Testis (tissue), 3 donors: ENCODE results near the gene SLC9A9. TPM values are rescaled to one million over a fixed set of nuclear protein-coding genes. Genes with fewer than 3 reads are reported as not detected.

Experiments used
- DNase-seq: peaks from one replicate; pipeline ENCODE4 v3.0.0-alpha.2; 2019
- H3K27ac ChIP-seq, 2 donors: fragments of 200-600 bp; sonication (generic); one replicate each; pipeline ENCODE4 v1.5.1; 2019
- H3K27me3 ChIP-seq: fragments of 200-600 bp; sonication (generic); one replicate; pipeline ENCODE4 v1.5.1; 2019
- H3K36me3 ChIP-seq: fragments of 200-600 bp; sonication (generic); one replicate; pipeline ENCODE4 v1.5.1; 2017; ENCODE audit warnings: low read depth; ENCODE audit errors: missing control alignments
- H3K4me1 ChIP-seq: fragments of 200-600 bp; sonication (generic); one replicate; pipeline ENCODE4 v1.5.1; 2019
- H3K4me3 ChIP-seq, 2 donors: fragments of 200-600 bp; sonication (generic); one replicate each; pipeline ENCODE4 v1.5.1; 2017 to 2019
- H3K9me3 ChIP-seq: fragments of 200-600 bp; sonication (generic); one replicate; pipeline ENCODE4 v1.5.1; 2017
- CTCF ChIP-seq, 3 experiments: fragments of 450-650 bp in 2 of 3; fragments of 200-600 bp in 1 of 3; sonication (generic) in 1 of 3; IDR thresholded peaks; one replicate each; pipeline ENCODE4 v1.5.1; 2016 to 2019; ENCODE audit warnings: antibody characterized with exemption in 3 of 3, mild to moderate bottlenecking in 2 of 3, moderate library complexity in 1 of 3
- POLR2A ChIP-seq: fragments of 450-650 bp; IDR thresholded peaks from one replicate; pipeline ENCODE4 v1.6.1; 2017; ENCODE audit warnings: antibody characterized with exemption, mild to moderate bottlenecking, moderate library complexity
- WGBS, 2 donors: methylation state at CpG; one replicate each; pipeline ENCODE4 v1.1.5; 2018; 5-methylcytosine and 5-hydroxymethylcytosine counted together
- intact Hi-C: fragments of 100-400 bp; cut with DNase I; formaldehyde crosslinking; loops from one replicate; pipeline ENCODE4 v1.15.1; 2023; ENCODE audit warnings: low total_unique reads
- polyA plus RNA-seq: library from polyadenylated mRNA; stranded (reverse); fragments of 350-450 nt; fragmentation: Illumina TruSeq; extraction: RNeasy Lipid Tissue Mini Kit (QIAGEN cat#74804); gene quantifications from one replicate; pipeline ENCODE4 v1.2.3, GENCODE V29; 2014; ENCODE audit warnings: low read depth, low replicate concordance; ENCODE audit not compliant: insufficient read depth
- total RNA-seq, 2 donors: library from RNA; depleted of rRNA; stranded (reverse); fragments of >200 nt; gene quantifications; one replicate each; pipeline ENCODE4 v1.2.3, GENCODE V29; 2016

The SLC9A9 gene
- total and polyA plus RNA-seq, 3 donors from 2014 or later: 2.7 to 6.6 (median 4.3) TPM

- H3K9me3 ChIP-seq: no peaks in the 10 kb centered on the region
- no peaks in the 10 kb centered on the region for H3K4me1 ChIP-seq
- WGBS, 2 donors: 84 to 93% methylated on average over 1 of the region's 1 CpG
- intact Hi-C loops: no loop called here
- no peaks in the 10 kb centered on the region for H3K27me3 ChIP-seq
- H3K27ac ChIP-seq: no peak overlapping the region
- TF ChIP-seq CTCF (IDR thresholded peaks at IDR 0.05) (no peak), POLR2A (no peak)
- DNase-seq: no peak
- no peaks in the 10 kb centered on the region for H3K36me3 ChIP-seq
- H3K4me3 ChIP-seq: no peak overlapping the region
Observed at GRCh38 chr3:143837076-143837475, 11.2 kb downstream of the SLC9A9 start.

GRCh38 chr3:143835312-143835711, 13.0 kb downstream of the SLC9A9 start:
- Histone ChIP-seq H3K36me3 (no peaks in the 10 kb centered on the region), H3K27me3 (no peaks in the 10 kb centered on the region), H3K27ac (no peak overlapping the region), H3K9me3 (no peaks in the 10 kb centered on the region), H3K4me1 (peaks cover 9% of the 10 kb centered on the region), H3K4me3 (no peak overlapping the region)
- intact Hi-C loops: no loop called here
- TF ChIP-seq CTCF (IDR thresholded peaks at IDR 0.05) (no peak), POLR2A (no peak)
- 84 to 95% methylated on average over 2 of the region's 2 CpGs for WGBS, 2 donors
- no peak for DNase-seq

DNA sequence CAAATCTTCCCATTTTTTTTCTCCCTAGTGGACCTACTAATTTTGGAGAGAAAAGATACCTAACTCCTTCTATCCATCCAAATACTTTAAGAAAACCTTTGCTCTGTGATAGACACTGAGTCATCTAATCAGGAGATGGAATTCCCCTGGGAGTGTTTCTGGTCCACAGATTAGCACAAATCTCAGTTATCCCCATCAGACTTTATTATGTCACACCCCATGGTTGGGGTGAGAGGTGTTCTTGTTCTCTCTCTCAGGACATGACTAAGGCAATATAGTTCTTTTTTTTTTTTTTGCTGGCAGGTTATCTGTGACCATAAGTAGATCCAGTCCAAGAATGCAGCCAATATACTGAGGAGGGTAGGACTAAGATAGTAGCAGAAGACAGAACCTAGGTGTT, 15.8 kb downstream of the SLC9A9 start:
- peaks cover 9% of the 10 kb centered on the region for H3K4me1 ChIP-seq
- H3K4me3 ChIP-seq: no peak overlapping the region
- no peaks in the 10 kb centered on the region for H3K27me3 ChIP-seq
- DNase-seq: no peak
- H3K36me3 ChIP-seq: no peaks in the 10 kb centered on the region
- no peaks in the 10 kb centered on the region for H3K9me3 ChIP-seq
- TF ChIP-seq CTCF (IDR thresholded peaks at IDR 0.05) (no peak), POLR2A (no peak)
- intact Hi-C loops: no loop called here
- no peak overlapping the region for H3K27ac ChIP-seq

- WGBS, 2 donors: 88 to 89% methylated on average over 1 of the region's 1 CpG
- H3K4me1 ChIP-seq: peaks cover 9% of the 10 kb centered on the region
- no peak overlapping the region for H3K4me3 ChIP-seq
- no peaks in the 10 kb centered on the region for H3K36me3 ChIP-seq
- TF ChIP-seq CTCF (IDR thresholded peaks at IDR 0.05) (no peak), POLR2A (no peak)
- H3K27me3 ChIP-seq: no peaks in the 10 kb centered on the region
- H3K9me3 ChIP-seq: no peaks in the 10 kb centered on the region
- intact Hi-C loops: no loop called here
- DNase-seq: no peak
- H3K27ac ChIP-seq: no peak overlapping the region
Observed at GRCh38 chr3:143831994-143832393, 16.3 kb downstream of the SLC9A9 start.

DNA sequence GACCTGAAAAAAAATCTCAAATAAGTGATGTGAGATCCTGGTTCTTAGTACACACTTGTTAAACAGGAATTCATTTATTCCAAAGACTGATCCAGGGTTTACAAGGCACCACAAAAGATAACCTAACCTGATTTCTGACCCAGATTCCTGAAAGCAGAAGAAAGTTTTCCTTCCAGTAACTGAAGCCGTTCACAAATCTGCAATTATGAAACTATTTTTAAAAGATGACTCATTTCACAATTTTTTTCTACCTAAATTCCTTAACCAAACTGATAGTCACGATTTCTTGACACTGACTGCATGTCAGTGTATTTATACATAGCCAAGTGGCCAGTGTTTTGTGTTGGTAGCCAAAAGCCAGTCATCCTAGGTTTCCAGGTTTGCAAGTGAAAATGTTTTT, 17.1 kb downstream of the SLC9A9 start:
- Histone ChIP-seq H3K4me1 (peaks cover 9% of the 10 kb centered on the region), H3K27me3 (no peaks in the 10 kb centered on the region), H3K9me3 (no peaks in the 10 kb centered on the region), H3K27ac (no peak overlapping the region), H3K4me3 (no peak overlapping the region), H3K36me3 (no peaks in the 10 kb centered on the region)
- intact Hi-C loops: no loop called here
- TF ChIP-seq CTCF (IDR thresholded peaks at IDR 0.05) (no peak), POLR2A (no peak)
- DNase-seq: no peak
- 14 to 17% methylated on average over 2 of the region's 2 CpGs for WGBS, 2 donors
